ENCODE measurements around the gene C19orf53.

The C19orf53 gene

DNA sequence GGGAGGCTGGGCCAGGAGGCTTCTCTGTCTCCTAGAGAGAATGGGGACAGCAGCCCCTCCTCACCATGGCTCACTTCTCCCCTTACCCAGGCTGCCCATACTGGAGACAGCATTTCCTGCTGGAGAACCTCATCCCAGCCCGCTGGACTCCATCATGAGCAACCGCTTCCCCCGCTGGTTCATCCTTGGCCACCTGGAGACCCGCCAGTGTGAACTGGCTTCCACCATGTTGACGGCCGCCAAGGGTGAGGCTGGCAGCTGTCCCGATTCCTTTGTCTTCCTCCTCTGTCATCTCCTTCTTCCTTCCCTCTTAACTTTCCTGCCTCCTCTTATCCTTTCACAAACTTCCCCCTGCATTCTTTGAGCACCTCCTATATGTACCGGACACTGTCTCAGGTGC is 49.0 kb downstream of the C19orf53 start:
- FAIRE-seq (no peak), DNase-seq (ENCODE audit: extremely low spot score, insufficient read length, low read depth) (no peak)

DNA sequence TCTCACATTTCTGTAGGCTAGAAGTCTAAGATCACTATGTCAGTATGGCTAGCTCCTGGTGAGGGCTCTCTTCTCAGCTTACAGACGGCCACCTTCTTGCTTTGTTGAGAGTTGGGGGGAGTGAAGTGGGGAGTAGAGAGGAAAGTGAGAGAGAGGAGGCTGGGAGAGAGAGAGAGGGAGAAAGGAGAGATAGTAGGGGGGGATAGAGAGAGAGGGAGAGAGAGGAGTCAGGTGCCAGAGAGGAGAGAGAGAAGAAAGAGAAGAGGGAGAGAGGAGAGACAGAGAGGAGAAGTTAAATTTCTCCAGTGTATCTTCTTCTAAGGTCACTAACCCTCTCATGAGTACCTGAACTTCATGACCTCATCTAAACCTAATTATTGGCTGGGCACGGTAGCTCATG is 49.6 kb downstream of the C19orf53 start:
- DNase-seq (ENCODE audit: extremely low spot score, insufficient read length, low read depth) = no peak
- FAIRE-seq = no peak

DNA sequence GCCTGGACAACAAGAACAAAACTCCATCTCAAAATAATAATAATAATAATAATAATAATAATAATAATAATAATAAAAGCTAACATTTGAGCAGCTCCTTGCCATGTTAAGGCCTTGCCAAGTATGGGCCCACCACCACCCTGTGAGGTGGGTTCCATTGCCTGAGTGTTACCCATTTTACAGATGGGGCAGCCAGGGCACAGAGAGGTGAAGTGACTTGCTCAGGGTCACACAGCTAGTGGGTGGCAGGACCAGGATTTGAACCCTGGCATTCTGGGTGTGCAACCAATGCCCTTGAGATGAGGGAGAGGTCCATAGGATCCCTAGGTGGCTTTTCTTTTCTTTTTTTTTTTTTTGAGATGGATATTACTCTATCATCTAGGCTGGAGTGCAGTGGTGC is 50.4 kb downstream of the C19orf53 start:
- no peak for FAIRE-seq

DNA sequence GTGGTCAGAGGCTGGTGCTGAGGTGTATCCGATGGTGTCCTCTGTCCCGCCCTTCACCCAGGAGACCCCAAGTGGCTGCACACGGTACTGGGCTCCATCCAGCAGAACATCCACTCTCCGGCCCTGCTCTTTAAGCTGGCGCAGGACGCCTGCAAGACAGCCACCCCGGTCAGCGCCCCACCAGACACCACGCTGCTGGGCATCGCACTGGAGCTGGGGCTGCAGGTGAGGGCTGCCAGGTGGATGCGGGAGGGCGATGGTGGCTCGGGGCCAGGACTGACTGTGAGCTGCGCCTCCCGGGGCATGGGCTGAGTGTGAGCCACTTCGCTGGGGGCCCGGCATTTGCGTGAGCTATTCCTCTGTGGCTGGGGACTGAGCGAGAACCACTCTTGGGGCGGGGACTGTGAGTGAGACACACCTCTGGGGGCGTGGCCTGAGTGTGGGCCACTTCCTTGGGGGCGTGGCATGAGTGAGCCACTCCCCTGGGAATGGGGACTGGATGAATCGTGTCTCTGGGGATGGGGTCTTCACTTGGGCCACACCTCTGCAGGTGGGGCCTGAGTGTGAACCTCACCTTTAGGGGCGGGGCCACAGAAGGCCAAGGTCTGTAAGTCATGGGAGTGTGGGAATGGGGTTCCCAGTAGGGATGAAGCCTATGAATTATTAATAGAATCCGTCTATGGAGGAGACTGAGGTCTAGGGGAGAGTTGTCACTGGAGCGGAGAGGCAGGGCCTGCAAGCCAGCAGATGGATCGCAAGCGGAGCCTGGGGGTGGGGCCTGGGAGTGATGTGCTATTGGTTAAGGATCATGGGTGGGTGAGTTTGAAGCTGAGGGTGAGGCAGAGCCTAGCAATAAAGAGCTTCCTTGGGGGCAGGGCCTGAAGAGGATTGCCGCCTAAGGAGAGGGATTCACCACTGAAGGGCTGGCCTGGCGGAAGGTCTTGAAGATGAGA is 51.5 kb downstream of the C19orf53 start:
- FAIRE-seq (no peak), DNase-seq (ENCODE audit: extremely low spot score, insufficient read length, low read depth) (no peak)

More for the DNA sequence above, 50.4 kb downstream of the C19orf53 start:
- DNase-seq (ENCODE audit: extremely low spot score, insufficient read length, low read depth) = no peak

DNA sequence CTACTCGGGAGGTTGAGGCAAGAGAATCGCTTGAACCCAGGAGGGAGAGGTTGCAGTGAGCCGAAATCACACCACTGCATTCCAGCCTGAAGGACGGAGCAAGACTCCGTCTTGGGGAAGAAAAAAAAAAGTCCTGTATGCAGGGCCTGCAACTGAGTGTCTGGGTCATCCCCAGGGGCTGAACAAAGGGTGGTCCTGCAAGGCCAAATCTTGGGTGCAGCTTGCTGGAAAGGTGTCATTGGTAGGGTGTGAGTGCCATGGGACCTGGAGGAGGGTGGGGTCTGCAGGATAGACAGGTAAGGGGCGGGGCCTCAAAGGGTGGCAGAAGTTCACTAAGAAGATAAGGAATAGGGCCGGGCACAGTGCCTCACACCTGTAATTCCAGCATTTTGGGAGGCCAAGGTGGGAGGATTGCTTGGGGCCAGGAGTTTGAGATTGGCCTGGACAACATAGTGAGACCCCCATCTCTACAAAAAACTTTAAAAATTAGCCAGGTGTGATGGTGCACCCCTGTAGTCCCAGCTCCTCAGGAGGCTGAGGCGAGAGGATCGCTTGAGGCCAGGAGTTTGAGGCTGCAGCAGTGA is 52.5 kb downstream of the C19orf53 start:
- DNase-seq (ENCODE audit: extremely low spot score, insufficient read length, low read depth) (no peak), FAIRE-seq (no peak)

DNA sequence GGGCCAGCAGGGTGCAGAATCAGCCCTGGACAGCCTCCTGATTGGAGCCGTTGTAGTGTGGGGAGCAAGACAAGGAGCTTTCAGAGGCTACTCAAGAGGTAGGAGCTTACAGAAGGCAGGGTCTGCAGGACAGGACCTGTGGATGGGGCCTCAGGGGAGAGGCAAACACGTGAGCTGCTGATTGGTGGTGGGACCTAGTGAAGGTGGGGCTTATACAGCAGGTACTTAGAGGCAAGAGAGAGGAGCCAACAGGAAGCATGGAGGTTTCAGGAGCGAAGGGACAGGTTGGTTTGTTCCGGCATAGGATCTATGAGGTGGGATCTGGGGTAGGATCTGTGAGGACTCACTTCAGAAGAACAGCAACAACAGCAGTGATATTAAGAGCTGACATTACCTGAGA is 53.4 kb downstream of the C19orf53 start:
- DNase-seq (ENCODE audit: extremely low spot score, insufficient read length, low read depth) (no peak), FAIRE-seq (no peak)

Data from GM18507 (cell line).